ENCODE measurements around the gene CRACR2B. TPM values are rescaled to one million over a fixed set of nuclear protein-coding genes. Genes with fewer than 3 reads are reported as not detected.

Gene CRACR2B
- total and polyA plus RNA-seq, 2 of the 13 experiments (the other 11 are each of a cell fraction or from before 2014, with no cell fraction given): 14.9 to 21.0 TPM

GRCh38 chr11:842370-843002, 14.8 kb downstream of the CRACR2B start, which contains the start of the genes POLR2L and TSPAN4 (continued):
- TF ChIP-seq, protein P1, sequence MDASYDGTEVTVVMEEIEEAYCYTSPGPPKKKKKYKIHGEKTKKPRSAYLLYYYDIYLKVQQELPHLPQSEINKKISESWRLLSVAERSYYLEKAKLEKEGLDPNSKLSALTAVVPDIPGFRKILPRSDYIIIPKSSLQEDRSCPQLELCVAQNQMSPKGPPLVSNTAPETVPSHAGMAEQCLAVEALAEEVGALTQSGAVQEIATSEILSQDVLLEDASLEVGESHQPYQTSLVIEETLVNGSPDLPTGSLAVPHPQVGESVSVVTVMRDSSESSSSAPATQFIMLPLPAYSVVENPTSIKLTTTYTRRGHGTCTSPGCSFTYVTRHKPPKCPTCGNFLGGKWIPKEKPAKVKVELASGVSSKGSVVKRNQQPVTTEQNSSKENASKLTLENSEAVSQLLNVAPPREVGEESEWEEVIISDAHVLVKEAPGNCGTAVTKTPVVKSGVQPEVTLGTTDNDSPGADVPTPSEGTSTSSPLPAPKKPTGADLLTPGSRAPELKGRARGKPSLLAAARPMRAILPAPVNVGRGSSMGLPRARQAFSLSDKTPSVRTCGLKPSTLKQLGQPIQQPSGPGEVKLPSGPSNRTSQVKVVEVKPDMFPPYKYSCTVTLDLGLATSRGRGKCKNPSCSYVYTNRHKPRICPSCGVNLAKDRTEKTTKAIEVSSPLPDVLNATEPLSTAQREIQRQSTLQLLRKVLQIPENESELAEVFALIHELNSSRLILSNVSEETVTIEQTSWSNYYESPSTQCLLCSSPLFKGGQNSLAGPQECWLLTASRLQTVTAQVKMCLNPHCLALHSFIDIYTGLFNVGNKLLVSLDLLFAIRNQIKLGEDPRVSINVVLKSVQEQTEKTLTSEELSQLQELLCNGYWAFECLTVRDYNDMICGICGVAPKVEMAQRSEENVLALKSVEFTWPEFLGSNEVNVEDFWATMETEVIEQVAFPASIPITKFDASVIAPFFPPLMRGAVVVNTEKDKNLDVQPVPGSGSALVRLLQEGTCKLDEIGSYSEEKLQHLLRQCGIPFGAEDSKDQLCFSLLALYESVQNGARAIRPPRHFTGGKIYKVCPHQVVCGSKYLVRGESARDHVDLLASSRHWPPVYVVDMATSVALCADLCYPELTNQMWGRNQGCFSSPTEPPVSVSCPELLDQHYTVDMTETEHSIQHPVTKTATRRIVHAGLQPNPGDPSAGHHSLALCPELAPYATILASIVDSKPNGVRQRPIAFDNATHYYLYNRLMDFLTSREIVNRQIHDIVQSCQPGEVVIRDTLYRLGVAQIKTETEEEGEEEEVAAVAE (CRISPR knock-in tag; IDR thresholded peaks at IDR 0.05; ENCODE audit: borderline replicate concordance): no peak
- TF ChIP-seq RARG (CRISPR knock-in tag; IDR thresholded peaks at IDR 0.05; ENCODE audit: low read depth) (no peak), HHEX (CRISPR knock-in tag; IDR thresholded peaks at IDR 0.05) (no peak), ZUFSP (CRISPR knock-in tag; IDR thresholded peaks at IDR 0.05; ENCODE audit: borderline replicate concordance) (no peak), ZNF644 (CRISPR knock-in tag; IDR thresholded peaks at IDR 0.05; ENCODE audit: low read depth) (no peak), ZNF138 (CRISPR knock-in tag; IDR thresholded peaks at IDR 0.05; ENCODE audit: low read depth) (no peak; the same call in 1 of the 2 replicates), ZNF672 (CRISPR knock-in tag; IDR thresholded peaks at IDR 0.05) (no peak), JUND (CRISPR knock-in tag; IDR thresholded peaks at IDR 0.05) (no peak), MED13 (CRISPR knock-in tag; IDR thresholded peaks at IDR 0.05) (no peak; the same call in 1 of the 2 replicates), SSRP1 (CRISPR knock-in tag; IDR thresholded peaks at IDR 0.05) (no peak)
- TF ChIP-seq, protein P2, sequence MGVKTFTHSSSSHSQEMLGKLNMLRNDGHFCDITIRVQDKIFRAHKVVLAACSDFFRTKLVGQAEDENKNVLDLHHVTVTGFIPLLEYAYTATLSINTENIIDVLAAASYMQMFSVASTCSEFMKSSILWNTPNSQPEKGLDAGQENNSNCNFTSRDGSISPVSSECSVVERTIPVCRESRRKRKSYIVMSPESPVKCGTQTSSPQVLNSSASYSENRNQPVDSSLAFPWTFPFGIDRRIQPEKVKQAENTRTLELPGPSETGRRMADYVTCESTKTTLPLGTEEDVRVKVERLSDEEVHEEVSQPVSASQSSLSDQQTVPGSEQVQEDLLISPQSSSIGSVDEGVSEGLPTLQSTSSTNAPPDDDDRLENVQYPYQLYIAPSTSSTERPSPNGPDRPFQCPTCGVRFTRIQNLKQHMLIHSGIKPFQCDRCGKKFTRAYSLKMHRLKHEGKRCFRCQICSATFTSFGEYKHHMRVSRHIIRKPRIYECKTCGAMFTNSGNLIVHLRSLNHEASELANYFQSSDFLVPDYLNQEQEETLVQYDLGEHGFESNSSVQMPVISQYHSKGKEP (CRISPR knock-in tag; IDR thresholded peaks at IDR 0.05): no peak
- TF ChIP-seq, protein P3, sequence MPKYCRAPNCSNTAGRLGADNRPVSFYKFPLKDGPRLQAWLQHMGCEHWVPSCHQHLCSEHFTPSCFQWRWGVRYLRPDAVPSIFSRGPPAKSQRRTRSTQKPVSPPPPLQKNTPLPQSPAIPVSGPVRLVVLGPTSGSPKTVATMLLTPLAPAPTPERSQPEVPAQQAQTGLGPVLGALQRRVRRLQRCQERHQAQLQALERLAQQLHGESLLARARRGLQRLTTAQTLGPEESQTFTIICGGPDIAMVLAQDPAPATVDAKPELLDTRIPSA (CRISPR knock-in tag; IDR thresholded peaks at IDR 0.05; ENCODE audit: borderline replicate concordance): no peak
- TF ChIP-seq, protein P4, sequence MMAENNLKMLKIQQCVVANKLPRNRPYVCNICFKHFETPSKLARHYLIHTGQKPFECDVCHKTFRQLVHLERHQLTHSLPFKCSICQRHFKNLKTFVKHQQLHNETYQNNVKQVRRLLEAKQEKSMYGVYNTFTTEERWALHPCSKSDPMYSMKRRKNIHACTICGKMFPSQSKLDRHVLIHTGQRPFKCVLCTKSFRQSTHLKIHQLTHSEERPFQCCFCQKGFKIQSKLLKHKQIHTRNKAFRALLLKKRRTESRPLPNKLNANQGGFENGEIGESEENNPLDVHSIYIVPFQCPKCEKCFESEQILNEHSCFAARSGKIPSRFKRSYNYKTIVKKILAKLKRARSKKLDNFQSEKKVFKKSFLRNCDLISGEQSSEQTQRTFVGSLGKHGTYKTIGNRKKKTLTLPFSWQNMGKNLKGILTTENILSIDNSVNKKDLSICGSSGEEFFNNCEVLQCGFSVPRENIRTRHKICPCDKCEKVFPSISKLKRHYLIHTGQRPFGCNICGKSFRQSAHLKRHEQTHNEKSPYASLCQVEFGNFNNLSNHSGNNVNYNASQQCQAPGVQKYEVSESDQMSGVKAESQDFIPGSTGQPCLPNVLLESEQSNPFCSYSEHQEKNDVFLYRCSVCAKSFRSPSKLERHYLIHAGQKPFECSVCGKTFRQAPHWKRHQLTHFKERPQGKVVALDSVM (CRISPR knock-in tag; IDR thresholded peaks at IDR 0.05): peak; percentile 14; the same call in 1 of the 2 replicates
- TF ChIP-seq, protein P5, sequence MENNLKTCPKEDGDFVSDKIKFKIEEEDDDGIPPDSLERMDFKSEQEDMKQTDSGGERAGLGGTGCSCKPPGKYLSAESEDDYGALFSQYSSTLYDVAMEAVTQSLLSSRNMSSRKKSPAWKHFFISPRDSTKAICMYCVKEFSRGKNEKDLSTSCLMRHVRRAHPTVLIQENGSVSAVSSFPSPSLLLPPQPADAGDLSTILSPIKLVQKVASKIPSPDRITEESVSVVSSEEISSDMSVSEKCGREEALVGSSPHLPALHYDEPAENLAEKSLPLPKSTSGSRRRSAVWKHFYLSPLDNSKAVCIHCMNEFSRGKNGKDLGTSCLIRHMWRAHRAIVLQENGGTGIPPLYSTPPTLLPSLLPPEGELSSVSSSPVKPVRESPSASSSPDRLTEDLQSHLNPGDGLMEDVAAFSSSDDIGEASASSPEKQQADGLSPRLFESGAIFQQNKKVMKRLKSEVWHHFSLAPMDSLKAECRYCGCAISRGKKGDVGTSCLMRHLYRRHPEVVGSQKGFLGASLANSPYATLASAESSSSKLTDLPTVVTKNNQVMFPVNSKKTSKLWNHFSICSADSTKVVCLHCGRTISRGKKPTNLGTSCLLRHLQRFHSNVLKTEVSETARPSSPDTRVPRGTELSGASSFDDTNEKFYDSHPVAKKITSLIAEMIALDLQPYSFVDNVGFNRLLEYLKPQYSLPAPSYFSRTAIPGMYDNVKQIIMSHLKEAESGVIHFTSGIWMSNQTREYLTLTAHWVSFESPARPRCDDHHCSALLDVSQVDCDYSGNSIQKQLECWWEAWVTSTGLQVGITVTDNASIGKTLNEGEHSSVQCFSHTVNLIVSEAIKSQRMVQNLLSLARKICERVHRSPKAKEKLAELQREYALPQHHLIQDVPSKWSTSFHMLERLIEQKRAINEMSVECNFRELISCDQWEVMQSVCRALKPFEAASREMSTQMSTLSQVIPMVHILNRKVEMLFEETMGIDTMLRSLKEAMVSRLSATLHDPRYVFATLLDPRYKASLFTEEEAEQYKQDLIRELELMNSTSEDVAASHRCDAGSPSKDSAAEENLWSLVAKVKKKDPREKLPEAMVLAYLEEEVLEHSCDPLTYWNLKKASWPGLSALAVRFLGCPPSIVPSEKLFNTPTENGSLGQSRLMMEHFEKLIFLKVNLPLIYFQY (CRISPR knock-in tag; IDR thresholded peaks at IDR 0.05; ENCODE audit: borderline replicate concordance): peak; percentile 76

All from HepG2 (cell line).